ENCODE results near the gene TMEM141. TPM values are rescaled to one million over a fixed set of nuclear protein-coding genes. Genes with fewer than 3 reads are reported as not detected.

The TMEM141 gene
- total and polyA plus RNA-seq, 2 experiments from 2014 or later = 200 to 238 TPM

DNA sequence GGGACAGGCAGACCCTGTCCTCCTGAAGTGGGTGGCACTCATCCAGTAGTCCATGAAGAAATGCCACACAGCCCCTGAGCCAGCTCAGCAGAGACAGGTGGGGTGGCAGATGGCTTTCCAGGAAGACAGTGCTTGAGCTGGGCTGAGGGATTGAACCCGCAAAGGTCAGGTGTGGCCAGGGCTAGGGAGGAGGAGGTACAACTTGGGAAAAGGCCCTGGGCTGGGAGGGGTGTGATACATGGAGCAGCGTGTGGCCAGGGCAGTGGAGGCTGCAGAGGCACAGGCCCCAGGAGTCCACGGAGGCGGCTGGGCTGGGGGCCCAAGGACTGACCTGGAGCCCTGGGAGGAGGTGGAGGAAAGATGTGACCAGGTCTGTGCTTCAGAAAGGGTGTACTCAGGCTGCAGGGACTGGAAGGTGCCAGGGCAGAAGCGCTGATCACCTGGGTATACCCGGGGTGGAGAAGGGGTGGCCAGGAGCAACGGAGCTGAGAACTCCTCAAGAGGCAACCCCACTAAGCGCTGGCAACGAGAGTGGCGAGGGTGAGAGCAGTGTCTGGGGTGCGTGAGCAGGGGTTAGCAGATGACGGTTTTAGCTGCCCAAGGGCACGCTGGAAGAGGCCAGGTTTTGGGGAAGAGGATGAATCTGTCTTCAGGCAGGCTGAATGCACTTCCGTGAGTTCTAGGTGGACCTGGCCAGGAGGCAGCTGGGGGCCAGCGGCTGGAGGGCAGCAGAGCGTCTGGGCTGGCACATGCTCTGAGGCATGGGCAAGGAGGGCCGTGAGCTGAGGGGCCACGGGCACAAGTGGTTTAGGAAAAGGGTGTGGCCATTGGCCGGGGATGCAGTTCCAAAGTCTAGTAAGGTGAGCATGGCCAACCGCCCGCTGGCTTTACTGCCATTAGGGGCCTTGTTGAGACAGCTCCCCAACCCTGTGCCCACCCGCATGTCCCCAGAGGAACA is 12.7 kb downstream of the TMEM141 start:
- Histone ChIP-seq H3K36me3 (no peaks in the 10 kb centered on the region), H3K4me3 (no peak overlapping the region), H3K27me3 (no peaks in the 10 kb centered on the region), H3K27ac (no peak overlapping the region), H3K9me3 (ENCODE audit: low read depth) (no peaks in the 10 kb centered on the region), H3K4me1 (ENCODE audit: low read depth) (peaks cover 14% of the 10 kb centered on the region)
- TF ChIP-seq, protein P1, sequence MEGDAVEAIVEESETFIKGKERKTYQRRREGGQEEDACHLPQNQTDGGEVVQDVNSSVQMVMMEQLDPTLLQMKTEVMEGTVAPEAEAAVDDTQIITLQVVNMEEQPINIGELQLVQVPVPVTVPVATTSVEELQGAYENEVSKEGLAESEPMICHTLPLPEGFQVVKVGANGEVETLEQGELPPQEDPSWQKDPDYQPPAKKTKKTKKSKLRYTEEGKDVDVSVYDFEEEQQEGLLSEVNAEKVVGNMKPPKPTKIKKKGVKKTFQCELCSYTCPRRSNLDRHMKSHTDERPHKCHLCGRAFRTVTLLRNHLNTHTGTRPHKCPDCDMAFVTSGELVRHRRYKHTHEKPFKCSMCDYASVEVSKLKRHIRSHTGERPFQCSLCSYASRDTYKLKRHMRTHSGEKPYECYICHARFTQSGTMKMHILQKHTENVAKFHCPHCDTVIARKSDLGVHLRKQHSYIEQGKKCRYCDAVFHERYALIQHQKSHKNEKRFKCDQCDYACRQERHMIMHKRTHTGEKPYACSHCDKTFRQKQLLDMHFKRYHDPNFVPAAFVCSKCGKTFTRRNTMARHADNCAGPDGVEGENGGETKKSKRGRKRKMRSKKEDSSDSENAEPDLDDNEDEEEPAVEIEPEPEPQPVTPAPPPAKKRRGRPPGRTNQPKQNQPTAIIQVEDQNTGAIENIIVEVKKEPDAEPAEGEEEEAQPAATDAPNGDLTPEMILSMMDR (IDR thresholded peaks at IDR 0.05; ENCODE audit: low read depth, low read length) = no peak
- no peak for DNase-seq (ENCODE audit: low read depth in 1 of 2, low spot score in 1 of 2)

DNA sequence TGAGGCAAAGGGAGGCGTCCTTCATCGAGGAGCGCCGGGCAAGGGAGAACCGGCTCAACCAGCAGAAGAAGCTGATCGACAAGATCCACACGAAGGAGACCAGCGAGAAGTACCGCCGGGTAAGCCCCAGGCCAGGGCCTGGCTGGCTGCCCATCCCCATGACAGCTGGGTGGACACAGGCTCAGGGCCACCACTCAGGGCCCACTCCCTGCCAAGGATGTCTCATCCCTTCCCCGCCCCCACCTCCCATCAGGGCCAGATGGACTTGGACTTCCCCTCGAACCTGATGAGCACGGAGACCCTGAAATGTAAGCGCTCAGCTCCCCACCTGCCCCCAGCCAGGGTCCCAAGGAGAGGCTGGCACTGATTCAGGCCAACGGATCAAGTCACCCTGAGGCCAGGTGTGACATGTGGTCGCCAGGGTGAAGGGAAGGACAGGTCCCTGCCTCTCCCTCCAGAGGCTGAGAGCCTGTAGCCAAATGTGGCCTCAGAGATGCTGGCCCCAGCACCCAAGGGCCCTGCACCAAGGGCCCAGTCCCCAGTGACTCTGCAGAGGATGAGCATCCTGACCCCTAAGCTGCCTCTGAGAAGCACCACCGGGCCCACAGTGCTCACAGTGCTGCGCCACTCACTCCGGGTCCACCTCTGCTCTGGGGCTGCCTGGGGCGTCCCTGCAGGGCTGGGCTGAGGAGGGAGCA is 13.5 kb downstream of the TMEM141 start:
- Histone ChIP-seq H3K27me3 (no peaks in the 10 kb centered on the region), H3K4me1 (ENCODE audit: low read depth) (peaks cover 15% of the 10 kb centered on the region), H3K36me3 (no peaks in the 10 kb centered on the region), H3K9me3 (ENCODE audit: low read depth) (no peaks in the 10 kb centered on the region), H3K4me3 (no peak overlapping the region), H3K27ac (no peak overlapping the region)
- TF ChIP-seq, protein P1 (IDR thresholded peaks at IDR 0.05; ENCODE audit: low read depth, low read length) = no peak
- no peak for DNase-seq (ENCODE audit: low read depth in 1 of 2, low spot score in 1 of 2)

DNA sequence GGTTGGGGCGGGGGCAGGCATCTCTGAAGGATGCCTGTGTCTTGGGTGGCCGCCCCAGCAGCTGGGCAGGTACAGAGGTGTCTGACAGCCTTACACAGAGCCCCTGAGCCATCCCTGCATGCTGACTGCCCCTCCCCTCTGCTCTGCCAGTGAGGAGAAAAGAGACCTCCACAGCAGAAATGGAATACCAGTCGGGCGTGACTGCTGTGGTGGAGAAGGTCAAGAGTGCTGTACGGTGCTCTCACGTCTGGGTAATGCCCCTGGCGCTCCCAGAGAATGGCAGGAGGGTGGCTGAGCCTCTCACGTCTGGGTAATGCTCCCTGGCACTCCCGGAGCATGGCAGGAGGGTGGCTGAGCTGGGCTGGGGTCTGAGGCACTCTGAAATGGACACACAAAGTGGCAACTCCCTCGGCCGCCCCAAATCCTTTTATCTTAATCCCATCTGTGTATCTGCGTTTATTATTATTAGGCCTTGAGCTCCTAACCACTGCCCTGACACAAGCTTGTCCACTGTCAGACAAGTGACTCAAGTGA is 14.1 kb downstream of the TMEM141 start:
- Histone ChIP-seq H3K9me3 (ENCODE audit: low read depth) (no peaks in the 10 kb centered on the region), H3K4me1 (ENCODE audit: low read depth) (peaks cover 21% of the 10 kb centered on the region), H3K36me3 (no peaks in the 10 kb centered on the region), H3K27me3 (no peaks in the 10 kb centered on the region), H3K4me3 (no peak overlapping the region), H3K27ac (no peak overlapping the region)
- DNase-seq (ENCODE audit: low read depth in 1 of 2, low spot score in 1 of 2) = no peak
- TF ChIP-seq, protein P1 (IDR thresholded peaks at IDR 0.05; ENCODE audit: low read depth, low read length) = no peak

DNA sequence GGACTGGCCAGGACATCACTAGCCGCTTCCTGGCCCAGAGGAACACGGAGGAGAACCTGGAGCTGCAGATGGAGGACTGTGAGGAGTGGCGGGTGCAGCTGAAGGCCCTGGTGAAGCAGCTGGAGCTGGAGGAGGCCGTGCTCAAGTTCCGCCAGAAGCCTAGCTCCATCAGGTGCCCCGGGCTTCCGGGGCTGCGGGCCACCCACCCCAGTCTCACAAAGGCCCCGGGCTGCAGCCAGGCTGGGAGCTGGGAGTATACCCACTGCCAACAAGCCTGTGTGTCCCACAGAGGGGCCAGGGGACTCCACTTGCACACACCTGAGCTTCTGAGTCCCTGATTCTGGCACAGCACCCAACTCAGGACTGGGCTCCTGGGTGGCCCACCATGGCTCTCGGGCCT is 14.9 kb downstream of the TMEM141 start:
- Histone ChIP-seq H3K9me3 (ENCODE audit: low read depth) (no peaks in the 10 kb centered on the region), H3K4me1 (ENCODE audit: low read depth) (peaks cover 27% of the 10 kb centered on the region)
- TF ChIP-seq, protein P1 (IDR thresholded peaks at IDR 0.05; ENCODE audit: low read depth, low read length) = no peak

DNA sequence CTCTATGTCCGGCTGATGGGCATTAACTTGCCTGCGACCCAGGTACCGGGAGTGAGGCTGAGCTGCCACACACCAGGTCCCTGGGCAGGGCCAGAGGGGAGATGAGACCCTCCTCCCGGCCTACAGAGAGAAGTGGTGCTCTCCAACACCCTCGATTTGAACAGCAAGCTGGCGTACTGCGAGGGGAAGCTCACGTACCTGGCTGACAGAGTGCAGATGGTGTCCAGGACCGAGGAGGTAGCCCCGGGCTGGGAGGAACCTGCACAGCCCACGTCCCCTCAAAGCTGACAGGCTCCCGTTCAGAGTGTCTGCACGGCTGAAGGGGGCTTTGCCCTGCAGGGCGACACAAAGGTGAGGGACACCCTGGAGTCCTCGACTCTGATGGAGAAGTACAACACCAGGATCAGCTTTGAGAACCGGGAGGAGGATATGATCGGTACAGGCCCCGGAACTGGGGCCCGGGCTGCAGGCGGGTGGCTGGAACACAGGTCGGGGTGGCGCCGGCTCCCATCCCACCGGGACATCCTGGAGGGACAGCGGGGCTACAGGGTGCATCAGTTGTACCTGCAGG is 15.6 kb downstream of the TMEM141 start:
- no peak for DNase-seq (ENCODE audit: low read depth in 1 of 2, low spot score in 1 of 2)
- no peaks in the 10 kb centered on the region for H3K9me3 ChIP-seq (ENCODE audit: low read depth)
- TF ChIP-seq, protein P1 (IDR thresholded peaks at IDR 0.05; ENCODE audit: low read depth, low read length) = no peak
- H3K27me3 ChIP-seq = no peaks in the 10 kb centered on the region
- H3K4me3 ChIP-seq = peak overlapping the region; percentile 100
- H3K4me1 ChIP-seq (ENCODE audit: low read depth) = peaks cover 23% of the 10 kb centered on the region
- peak overlapping the region; percentile 99 for H3K27ac ChIP-seq
- H3K36me3 ChIP-seq = no peaks in the 10 kb centered on the region

More for the DNA sequence above, 14.9 kb downstream of the TMEM141 start:
- H3K27me3 ChIP-seq = no peaks in the 10 kb centered on the region
- H3K27ac ChIP-seq = no peak overlapping the region
- no peaks in the 10 kb centered on the region for H3K36me3 ChIP-seq
- DNase-seq (ENCODE audit: low read depth in 1 of 2, low spot score in 1 of 2) = no peak
- no peak overlapping the region for H3K4me3 ChIP-seq

Data from cardiac muscle cell (in vitro differentiated cells and primary cell).